DND-41 (cell line): ENCODE data around the gene CDK5R1.

ENCODE experiments used
- EZH2 ChIP-seq: IDR thresholded peaks from 3 replicates; pipeline ENCODE4 v1.6.1; 2012; ENCODE audit warnings: borderline replicate concordance, low read depth, mild to moderate bottlenecking, moderate library complexity, low read length, inconsistent platforms; ENCODE audit not compliant: severe bottlenecking
- TF ChIP-seq, protein P1 (sequence below): IDR thresholded peaks from 2 replicates; pipeline ENCODE4 v1.5.1; 2012; ENCODE audit warnings: borderline replicate concordance, low read length, moderate library complexity, mild to moderate bottlenecking; ENCODE audit not compliant: poor library complexity, severe bottlenecking; ENCODE audit errors: extremely low read depth

DNA sequence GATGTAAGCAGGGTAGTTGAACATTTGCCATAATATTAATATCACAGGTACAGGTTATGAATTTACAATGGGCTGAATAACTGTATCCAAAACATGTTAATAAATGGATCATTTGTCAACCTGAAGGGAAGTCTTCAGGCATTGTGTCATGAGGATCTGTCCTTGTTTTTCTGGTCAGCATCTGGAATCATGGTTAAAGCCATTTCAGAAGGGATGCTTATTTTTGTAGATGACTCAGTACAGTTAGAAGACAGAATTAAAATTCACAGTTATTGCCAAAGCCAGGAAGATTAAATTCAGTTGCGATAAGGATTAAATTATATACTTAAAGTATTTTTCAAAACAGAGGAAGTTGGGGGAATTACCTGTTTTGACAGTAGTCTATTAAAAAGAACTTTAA is 34.5 kb upstream of the CDK5R1 start:
- TF ChIP-seq, protein P1, sequence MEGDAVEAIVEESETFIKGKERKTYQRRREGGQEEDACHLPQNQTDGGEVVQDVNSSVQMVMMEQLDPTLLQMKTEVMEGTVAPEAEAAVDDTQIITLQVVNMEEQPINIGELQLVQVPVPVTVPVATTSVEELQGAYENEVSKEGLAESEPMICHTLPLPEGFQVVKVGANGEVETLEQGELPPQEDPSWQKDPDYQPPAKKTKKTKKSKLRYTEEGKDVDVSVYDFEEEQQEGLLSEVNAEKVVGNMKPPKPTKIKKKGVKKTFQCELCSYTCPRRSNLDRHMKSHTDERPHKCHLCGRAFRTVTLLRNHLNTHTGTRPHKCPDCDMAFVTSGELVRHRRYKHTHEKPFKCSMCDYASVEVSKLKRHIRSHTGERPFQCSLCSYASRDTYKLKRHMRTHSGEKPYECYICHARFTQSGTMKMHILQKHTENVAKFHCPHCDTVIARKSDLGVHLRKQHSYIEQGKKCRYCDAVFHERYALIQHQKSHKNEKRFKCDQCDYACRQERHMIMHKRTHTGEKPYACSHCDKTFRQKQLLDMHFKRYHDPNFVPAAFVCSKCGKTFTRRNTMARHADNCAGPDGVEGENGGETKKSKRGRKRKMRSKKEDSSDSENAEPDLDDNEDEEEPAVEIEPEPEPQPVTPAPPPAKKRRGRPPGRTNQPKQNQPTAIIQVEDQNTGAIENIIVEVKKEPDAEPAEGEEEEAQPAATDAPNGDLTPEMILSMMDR, result no peak
- no peak for TF ChIP-seq EZH2
